Activated CD4-positive, alpha-beta T cell treated with anti-CD3 and anti-CD28 coated beads for 36 hours (primary cell): ENCODE data around the gene MPLKIP. TPM values are rescaled to one million over a fixed set of nuclear protein-coding genes. Genes with fewer than 3 reads are reported as not detected.
"Not testable (repeated sequence)": the region's sequence is repeated elsewhere in the genome, so short reads cannot be mapped to it uniquely, and the experiment has no call there.

Experiments
- ATAC-seq: fragments of 200-7000 bp; cut with Tn5 transposase; one replicate; pipeline ENCODE4 v1.10.0; 2021; ENCODE audit warnings: mild to moderate bottlenecking, moderate library complexity
- CTCF ChIA-PET: fragments of 350-600 bp; sonication (Branson Sonifier 250); formaldehyde crosslinking; loops from one replicate; lab custom pipeline; 2021; ENCODE audit warnings: antibody characterized with exemption; lab: Charles Lee
- POLR2A ChIA-PET: fragments of 350-600 bp; sonication (Branson Sonifier 250); formaldehyde crosslinking; loops from one replicate; lab custom pipeline; 2021; ENCODE audit warnings: antibody characterized with exemption, inconsistent platforms; lab: Charles Lee
- DNase-seq: peaks from one replicate; pipeline ENCODE4 v3.0.0-alpha.2; 2020
- H3K27ac Mint-ChIP-seq: one replicate; pipeline ENCODE4 v1.8.0; 2021; ENCODE audit warnings: mixed read lengths
- H3K27me3 Mint-ChIP-seq: one replicate; pipeline ENCODE4 v1.8.0; 2021; ENCODE audit warnings: mixed read lengths
- H3K36me3 Mint-ChIP-seq: one replicate; pipeline ENCODE4 v1.8.0; 2021; ENCODE audit warnings: low read depth, mixed read lengths
- H3K4me1 Mint-ChIP-seq: one replicate; pipeline ENCODE4 v1.8.0; 2021; ENCODE audit warnings: mixed read lengths
- H3K4me3 Mint-ChIP-seq: one replicate; pipeline ENCODE4 v1.8.0; 2021; ENCODE audit warnings: mild to moderate bottlenecking, moderate library complexity, mixed read lengths
- H3K9me3 Mint-ChIP-seq: one replicate; pipeline ENCODE4 v1.8.0; 2021; ENCODE audit warnings: low read depth, mixed read lengths
- intact Hi-C, 2 experiments: fragments of 100-400 bp; cut with DNase I in 1 of 2; cut with micrococcal nuclease in 1 of 2; formaldehyde crosslinking; loops; one replicate each; pipeline versions ENCODE4 v1.14.2 to v1.15.1; 2022 to 2024; cut with DNase I, micrococcal nuclease
- total RNA-seq, 2 experiments: library from RNA; stranded (reverse); gene quantifications; one replicate each; pipeline ENCODE4 v1.2.3, GENCODE V29; 2021

Gene MPLKIP
- total RNA-seq, 2 experiments from 2014 or later: 28.5 to 35.2 TPM

DNA sequence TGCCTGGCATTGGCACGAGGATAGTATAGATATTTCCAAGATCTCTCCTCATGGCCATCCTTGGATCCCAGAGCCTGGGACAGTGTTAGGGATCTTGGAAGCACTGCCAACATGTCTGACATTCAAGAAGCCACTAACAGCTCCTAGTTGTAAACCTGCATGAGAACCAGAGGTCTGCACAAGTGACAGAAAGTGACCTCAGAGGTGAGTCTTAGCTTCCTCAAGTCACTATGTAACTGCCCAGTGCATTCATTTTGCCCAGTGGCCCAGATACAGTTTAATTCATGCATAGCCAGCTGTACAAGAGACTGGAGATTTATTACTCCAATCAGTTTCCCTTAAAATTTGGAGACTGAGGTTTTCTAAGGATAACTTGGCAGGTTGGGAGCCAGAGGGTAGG, 17.1 kb upstream of the MPLKIP start:
- no peaks in the 10 kb centered on the region for H3K4me1 Mint-ChIP-seq
- H3K27ac Mint-ChIP-seq: no peak overlapping the region

DNA sequence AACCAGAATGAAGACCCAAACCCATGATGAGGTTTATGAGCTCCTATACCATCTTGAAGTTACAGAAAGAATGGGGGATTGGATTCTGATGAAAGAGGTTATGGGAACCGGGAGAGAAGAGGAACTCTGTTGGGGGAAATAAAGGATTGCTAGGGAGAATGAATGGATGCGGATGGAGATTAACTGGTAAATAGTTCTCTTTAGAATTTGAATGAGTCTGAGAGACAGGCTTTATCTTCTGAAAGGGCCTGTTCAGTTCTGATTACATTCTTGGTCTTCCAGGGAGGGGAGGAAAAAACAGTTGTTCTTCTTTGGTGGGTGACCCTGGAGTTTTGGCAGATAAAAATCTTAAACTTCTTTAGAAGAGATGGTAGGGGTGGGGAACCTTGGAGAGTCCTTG, 14.2 kb upstream of the MPLKIP start:
- Mint-ChIP-seq H3K4me3 (no peak overlapping the region), H3K36me3 (no peaks in the 10 kb centered on the region), H3K27ac (no peak overlapping the region), H3K27me3 (peaks cover 6% of the 10 kb centered on the region), H3K4me1 (no peaks in the 10 kb centered on the region), H3K9me3 (no peaks in the 10 kb centered on the region)
- intact Hi-C loops: no loop called here
- POLR2A ChIA-PET: no interaction called here
- no peak for ATAC-seq
- DNase-seq: no peak
- CTCF ChIA-PET: interaction anchor here (1.5 kb wide), 1 partner anchor 13 kb away, joined by 3 read pairs; the partner anchor contains the start of gene SUGCT

More for the DNA sequence above, 17.1 kb upstream of the MPLKIP start:
- H3K36me3 Mint-ChIP-seq: no peaks in the 10 kb centered on the region
- H3K9me3 Mint-ChIP-seq: no peaks in the 10 kb centered on the region
- POLR2A ChIA-PET: no interaction called here
- no peak for ATAC-seq
- DNase-seq: no peak
- peaks cover 3% of the 10 kb centered on the region for H3K27me3 Mint-ChIP-seq
- intact Hi-C loops: no loop called here
- H3K4me3 Mint-ChIP-seq: no peak overlapping the region
- CTCF ChIA-PET: interaction anchor here (0.6 kb wide), 1 partner anchor 605 kb away, joined by 3 read pairs; no protein-coding TSS in a partner anchor

DNA sequence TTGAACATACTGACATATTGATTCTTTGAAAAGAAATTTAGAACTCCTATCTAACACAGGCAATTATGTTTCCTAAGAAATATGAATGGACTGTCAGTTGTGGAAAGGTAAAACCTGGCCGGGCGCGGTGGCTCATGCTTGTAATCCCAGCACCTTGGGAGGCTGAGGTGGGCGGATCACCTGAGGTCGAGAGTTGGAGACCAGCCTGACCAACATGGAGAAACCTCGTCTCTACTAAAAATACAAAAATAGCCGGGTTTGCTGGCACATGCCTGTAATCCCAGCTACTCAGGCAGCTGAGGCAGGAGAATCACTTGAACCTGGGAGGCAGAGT, 13.8 kb upstream of the MPLKIP start:
- intact Hi-C loops, DNase-seq, H3K4me3 Mint-ChIP-seq, H3K9me3 Mint-ChIP-seq, H3K27ac Mint-ChIP-seq, ATAC-seq, POLR2A ChIA-PET, H3K27me3 Mint-ChIP-seq, H3K4me1 Mint-ChIP-seq, CTCF ChIA-PET, H3K36me3 Mint-ChIP-seq: not testable (repeated sequence)

DNA sequence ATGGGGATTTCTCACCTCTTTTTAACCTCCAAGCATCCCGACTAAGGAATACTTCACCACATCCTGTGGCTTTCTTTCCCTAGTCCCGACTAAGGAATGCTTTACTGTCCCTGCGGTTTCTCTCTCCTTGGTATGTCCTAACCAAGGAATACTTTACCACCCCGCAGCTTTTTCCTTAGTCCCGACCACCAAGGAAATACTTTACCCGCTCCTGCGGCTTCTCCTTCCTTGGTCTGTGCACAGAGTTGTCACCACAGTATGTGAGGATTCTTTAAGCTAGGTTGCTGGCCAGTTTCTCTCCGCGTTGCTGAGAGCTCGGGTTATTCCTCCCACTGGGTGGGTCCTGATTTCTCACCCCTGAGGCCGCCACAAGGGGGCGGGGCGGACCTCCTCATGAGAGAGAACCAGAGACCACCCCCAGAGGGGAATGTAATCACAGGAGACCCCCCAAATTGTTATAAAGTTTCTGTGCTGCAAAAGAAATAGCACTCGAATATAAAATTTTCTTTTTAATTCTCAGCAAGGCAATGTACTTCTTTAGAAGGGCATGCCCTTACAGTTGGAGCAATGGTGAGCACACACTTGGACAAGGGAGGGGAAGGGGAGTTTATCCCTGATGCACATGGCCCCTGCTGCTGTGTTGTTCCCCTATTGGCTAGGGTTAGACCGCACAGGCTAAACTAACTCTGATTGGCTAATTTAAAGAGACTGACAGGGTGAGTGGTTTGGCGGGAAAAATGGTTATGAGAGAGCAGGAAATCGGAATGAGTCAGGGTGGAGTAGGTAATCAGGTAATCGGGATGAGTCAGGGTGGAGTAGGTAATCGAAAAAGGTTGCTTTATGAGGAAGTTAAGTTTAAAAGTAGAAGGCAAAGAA, 13.2 kb upstream of the MPLKIP start:
- Mint-ChIP-seq H3K4me3 (no peak overlapping the region), H3K27me3 (peaks cover 10% of the 10 kb centered on the region), H3K36me3 (no peaks in the 10 kb centered on the region), H3K4me1 (no peaks in the 10 kb centered on the region), H3K9me3 (no peaks in the 10 kb centered on the region), H3K27ac (no peak overlapping the region)
- intact Hi-C loops: no loop called here
- POLR2A ChIA-PET: no interaction called here
- DNase-seq (no peak), ATAC-seq (no peak)
- CTCF ChIA-PET: no interaction called here

DNA sequence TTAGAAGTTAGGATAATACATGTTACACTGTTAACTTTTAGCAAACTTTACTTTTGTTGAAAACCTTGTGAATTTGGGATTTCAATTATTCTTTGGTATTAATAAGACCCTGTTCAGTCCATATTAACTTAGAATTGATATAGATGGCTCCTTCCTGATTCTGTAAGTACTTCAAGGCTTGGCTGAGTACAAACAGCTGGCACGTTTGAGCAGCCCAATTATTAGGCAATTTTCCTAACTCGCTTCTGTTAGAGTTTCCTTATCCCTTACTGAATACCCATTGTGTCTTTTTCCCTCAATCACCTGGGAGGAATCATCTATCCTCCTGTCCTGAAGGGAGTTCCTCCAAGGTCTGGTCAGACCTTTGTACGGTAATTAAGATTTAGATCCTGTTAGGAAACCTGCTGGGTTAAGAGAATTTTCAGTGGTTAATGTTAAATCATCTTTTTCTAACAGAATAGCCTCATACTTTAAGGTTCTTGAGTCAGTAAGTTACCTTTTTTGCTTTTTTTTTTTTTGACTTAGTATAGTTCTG, 11.2 kb upstream of the MPLKIP start:
- H3K9me3 Mint-ChIP-seq, H3K36me3 Mint-ChIP-seq, H3K4me1 Mint-ChIP-seq, CTCF ChIA-PET, DNase-seq, H3K27ac Mint-ChIP-seq, intact Hi-C loops, H3K4me3 Mint-ChIP-seq, ATAC-seq: not testable (repeated sequence)
- H3K27me3 Mint-ChIP-seq: peaks cover 12% of the 10 kb centered on the region
- POLR2A ChIA-PET: interaction anchor here (0.7 kb wide), 1 partner anchor 36 kb away, joined by 6 read pairs; no protein-coding TSS in a partner anchor

DNA sequence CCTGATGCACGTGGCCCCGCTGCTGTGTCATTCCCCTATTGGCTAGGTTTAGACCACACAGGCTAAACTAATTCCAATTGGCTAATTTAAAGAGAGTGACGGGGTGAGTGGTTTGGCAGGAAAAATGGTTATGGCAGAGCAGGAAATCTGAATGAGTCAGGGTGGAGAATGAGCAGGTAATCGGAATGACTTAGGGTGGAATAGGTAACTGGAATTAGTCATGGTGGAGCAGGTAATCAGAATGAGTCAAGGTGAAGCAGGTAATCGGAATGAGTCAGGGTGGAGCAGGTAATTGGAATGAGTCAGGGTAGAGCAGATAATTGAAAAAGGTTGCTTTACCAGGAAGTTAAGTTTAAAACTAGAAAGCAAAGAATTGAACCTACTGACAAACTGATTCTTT, 7.5 kb upstream of the MPLKIP start:
- H3K4me1 Mint-ChIP-seq, ATAC-seq, intact Hi-C loops, CTCF ChIA-PET, H3K4me3 Mint-ChIP-seq, H3K9me3 Mint-ChIP-seq, H3K36me3 Mint-ChIP-seq, DNase-seq, POLR2A ChIA-PET, H3K27me3 Mint-ChIP-seq, H3K27ac Mint-ChIP-seq: not testable (repeated sequence)

- POLR2A ChIA-PET, DNase-seq, CTCF ChIA-PET, H3K27ac Mint-ChIP-seq, H3K9me3 Mint-ChIP-seq, H3K36me3 Mint-ChIP-seq, H3K4me1 Mint-ChIP-seq, H3K4me3 Mint-ChIP-seq, ATAC-seq: not testable (repeated sequence)
- H3K27me3 Mint-ChIP-seq: peaks cover 13% of the 10 kb centered on the region
- intact Hi-C loops: loop anchor here in 1 of 2 experiments (10.0 kb wide), 1 partner anchor 245 kb away; no protein-coding TSS in a partner anchor
These were observed 5.5 kb upstream of the MPLKIP start for GRCh38 chr7:40139891-40140290.

DNA sequence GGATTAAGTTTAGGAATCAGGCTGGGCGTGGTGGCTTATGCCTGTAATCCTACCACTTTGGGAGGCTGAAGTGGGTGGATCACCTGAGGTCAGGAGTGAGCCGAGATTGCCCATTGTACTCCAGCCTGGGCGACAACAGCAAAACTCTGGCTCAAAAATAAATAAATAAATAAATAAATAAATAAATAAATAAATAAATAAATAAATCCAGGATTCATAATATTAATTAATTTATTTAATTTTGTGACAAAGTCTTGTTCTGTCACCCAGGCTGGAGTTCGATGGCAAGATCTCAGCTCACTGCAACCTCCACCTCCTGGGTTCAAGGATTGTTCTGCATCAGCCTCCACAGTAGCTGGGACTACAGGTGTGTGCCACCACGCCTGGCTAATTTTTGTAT, 4.6 kb upstream of the MPLKIP start:
- intact Hi-C loops: loop anchor here in 1 of 2 experiments (10.0 kb wide), 1 partner anchor 244 kb away; no protein-coding TSS in a partner anchor
- Mint-ChIP-seq H3K4me1 (peaks cover 2% of the 10 kb centered on the region), H3K27me3 (peaks cover 10% of the 10 kb centered on the region), H3K27ac (no peak overlapping the region), H3K9me3 (no peaks in the 10 kb centered on the region), H3K36me3 (no peaks in the 10 kb centered on the region), H3K4me3 (no peak overlapping the region)
- CTCF ChIA-PET: interaction anchor here (0.7 kb wide), 1 partner anchor 12 kb away, joined by 3 read pairs; no protein-coding TSS in a partner anchor
- no peak for ATAC-seq
- DNase-seq: no peak
- POLR2A ChIA-PET: no interaction called here

- Mint-ChIP-seq H3K9me3 (no peaks in the 10 kb centered on the region), H3K4me3 (no peak overlapping the region), H3K36me3 (peaks cover 3% of the 10 kb centered on the region), H3K27me3 (peaks cover 6% of the 10 kb centered on the region), H3K4me1 (peaks cover 6% of the 10 kb centered on the region), H3K27ac (no peak overlapping the region)
- POLR2A ChIA-PET: interaction anchor here (0.7 kb wide), 1 partner anchor 29 kb away, joined by 3 read pairs; no protein-coding TSS in a partner anchor
- intact Hi-C loops: loop anchor here in 1 of 2 experiments (10.0 kb wide), 1 partner anchor 243 kb away; no protein-coding TSS in a partner anchor
- CTCF ChIA-PET: no interaction called here
- DNase-seq (no peak), ATAC-seq (no peak)
These were observed 3.1 kb upstream of the MPLKIP start for GRCh38 chr7:40137563-40137962.

DNA sequence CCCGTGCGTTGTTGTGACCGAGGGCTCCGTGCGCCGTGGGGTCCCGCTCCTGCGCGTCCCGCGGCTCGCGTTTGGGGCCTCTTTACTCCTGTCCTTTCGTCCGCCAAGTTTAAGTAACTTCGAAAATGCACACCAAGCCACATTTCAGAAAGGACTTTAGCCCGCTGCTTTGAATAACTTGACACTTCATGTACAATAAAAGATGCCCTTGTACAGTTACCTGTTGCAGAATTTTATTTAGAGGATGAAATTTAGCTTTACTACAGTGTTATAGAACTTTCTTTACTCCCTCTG, 842 bp upstream of the MPLKIP start:
- Mint-ChIP-seq H3K9me3 (no peaks in the 10 kb centered on the region), H3K36me3 (peaks cover 12% of the 10 kb centered on the region), H3K27ac (peak overlapping the region; percentile 51), H3K27me3 (peaks cover 3% of the 10 kb centered on the region), H3K4me3 (peak overlapping the region; percentile 80), H3K4me1 (peaks cover 26% of the 10 kb centered on the region)
- ChIA-PET POLR2A (no interaction called here), CTCF (interaction anchor here (0.8 to 1.4 kb wide), 7 partner anchors 8 to 281 kb away, joined by 3 to 5 read pairs (median 4); no protein-coding TSS in a partner anchor)
- intact Hi-C loops: loop anchor here (2.0 to 10.0 kb wide), 3 partner anchors 78 to 512 kb away; partner anchors contain the start of gene RALA (in 1 of the 2)
- no peak for DNase-seq
- ATAC-seq: peak; percentile 2

DNA sequence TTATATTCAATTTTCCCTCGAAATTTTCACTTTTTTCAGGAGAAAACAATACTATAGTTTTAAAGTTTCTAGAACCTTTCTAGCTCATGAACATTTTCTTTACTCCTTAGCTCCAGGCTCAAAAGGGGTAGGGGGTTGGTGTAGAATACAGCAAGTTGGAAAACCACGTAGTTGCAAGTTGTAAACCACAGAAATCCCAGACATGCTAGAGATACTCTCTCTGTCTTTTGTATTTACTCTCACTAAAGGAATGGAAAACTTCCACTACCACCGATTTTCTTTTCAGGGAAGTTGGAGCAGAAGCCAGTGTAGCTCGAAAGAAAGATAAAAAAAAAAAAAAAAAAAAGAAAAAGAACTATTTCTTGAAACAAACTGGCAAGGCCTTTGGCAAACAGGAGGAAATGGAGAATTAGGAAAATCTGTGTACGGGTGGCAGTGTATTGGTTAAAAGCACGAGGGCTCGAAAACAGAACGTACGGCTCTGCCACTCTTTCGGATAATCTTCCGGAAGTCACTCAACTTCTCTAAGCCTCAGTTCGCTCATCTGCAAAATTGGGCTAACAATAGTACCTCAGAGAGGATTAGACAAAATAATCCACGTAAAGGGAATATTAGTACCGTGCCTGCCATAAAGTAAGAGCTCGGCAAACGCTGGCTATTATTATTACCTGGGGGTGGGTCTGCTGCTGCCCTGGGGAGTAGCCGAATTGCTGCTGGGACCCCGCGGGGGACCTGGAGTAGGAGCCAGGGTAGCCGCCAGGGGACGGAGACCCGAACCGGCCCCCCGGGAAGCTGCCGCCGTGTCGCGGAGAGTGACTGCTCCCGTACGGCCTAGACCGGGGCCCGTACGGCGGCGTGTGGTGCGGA, 628 bp downstream of the MPLKIP start:
- H3K36me3 Mint-ChIP-seq: peaks cover 14% of the 10 kb centered on the region
- peaks cover 31% of the 10 kb centered on the region for H3K4me1 Mint-ChIP-seq

More for the DNA sequence above, 628 bp downstream of the MPLKIP start:
- H3K9me3 Mint-ChIP-seq: no peaks in the 10 kb centered on the region
- intact Hi-C loops: loop anchor here (1.0 to 10.0 kb wide), 9 partner anchors 77 to 567 kb away; partner anchors contain the start of genes RALA (in 2 of the 2) and YAE1 (in 2 of the 2)
- DNase-seq (no peak), ATAC-seq (peak; percentile 72)
- ChIA-PET CTCF (interaction anchor here (0.6 to 1.4 kb wide), 7 partner anchors 9 to 279 kb away, joined by 3 to 4 read pairs (median 3); no protein-coding TSS in a partner anchor), POLR2A (no interaction called here)
- H3K27me3 Mint-ChIP-seq: peaks cover 3% of the 10 kb centered on the region
- H3K27ac Mint-ChIP-seq: peak overlapping the region; percentile 86
- peak overlapping the region; percentile 80 for H3K4me3 Mint-ChIP-seq
